ENCODE results near the gene MUS81. TPM values are rescaled to one million over a fixed set of nuclear protein-coding genes. Genes with fewer than 3 reads are reported as not detected.

The MUS81 gene
- polyA plus RNA-seq = 9.5 and 11.2 TPM in 2 replicates

DNA sequence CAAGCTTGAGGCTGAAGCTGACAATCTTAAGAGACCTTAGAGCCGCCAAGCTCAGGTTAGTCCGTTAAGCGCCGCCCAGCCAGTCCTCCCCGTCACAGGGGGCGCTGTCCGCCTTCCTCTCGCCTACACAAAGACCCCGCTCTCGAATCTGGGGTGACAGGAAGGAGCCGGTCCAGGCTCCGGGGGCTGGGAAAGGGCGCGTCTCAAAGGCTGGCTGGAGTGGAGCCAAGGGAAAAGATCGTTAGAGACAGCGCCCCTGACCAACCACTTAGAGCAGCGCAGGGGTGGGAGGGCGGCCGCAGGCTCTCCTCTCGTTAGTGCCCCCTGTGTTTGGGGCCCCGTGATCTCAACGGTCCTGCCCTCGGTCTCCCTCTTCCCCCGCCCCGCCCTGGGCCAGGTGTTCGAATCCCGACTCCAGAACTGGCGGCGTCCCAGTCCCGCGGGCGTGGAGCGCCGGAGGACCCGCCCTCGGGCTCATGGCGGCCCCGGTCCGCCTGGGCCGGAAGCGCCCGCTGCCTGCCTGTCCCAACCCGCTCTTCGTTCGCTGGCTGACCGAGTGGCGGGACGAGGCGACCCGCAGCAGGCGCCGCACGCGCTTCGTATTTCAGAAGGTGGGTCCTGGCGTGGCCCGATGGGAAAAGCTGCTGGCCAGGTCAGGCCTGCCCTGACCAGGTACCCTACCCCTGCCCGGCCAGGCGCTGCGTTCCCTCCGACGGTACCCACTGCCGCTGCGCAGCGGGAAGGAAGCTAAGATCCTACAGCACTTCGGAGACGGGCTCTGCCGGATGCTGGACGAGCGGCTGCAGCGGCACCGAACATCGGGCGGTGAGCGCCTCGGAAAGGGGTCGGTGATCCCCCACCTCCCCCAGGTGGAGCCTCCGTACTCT is at the start of gene MUS81:
TSS of gene MUS81 (plus strand) at position 156 of the 887 bp plus-strand sequence. CDS start at position 477, 321 bp downstream.

DNA sequence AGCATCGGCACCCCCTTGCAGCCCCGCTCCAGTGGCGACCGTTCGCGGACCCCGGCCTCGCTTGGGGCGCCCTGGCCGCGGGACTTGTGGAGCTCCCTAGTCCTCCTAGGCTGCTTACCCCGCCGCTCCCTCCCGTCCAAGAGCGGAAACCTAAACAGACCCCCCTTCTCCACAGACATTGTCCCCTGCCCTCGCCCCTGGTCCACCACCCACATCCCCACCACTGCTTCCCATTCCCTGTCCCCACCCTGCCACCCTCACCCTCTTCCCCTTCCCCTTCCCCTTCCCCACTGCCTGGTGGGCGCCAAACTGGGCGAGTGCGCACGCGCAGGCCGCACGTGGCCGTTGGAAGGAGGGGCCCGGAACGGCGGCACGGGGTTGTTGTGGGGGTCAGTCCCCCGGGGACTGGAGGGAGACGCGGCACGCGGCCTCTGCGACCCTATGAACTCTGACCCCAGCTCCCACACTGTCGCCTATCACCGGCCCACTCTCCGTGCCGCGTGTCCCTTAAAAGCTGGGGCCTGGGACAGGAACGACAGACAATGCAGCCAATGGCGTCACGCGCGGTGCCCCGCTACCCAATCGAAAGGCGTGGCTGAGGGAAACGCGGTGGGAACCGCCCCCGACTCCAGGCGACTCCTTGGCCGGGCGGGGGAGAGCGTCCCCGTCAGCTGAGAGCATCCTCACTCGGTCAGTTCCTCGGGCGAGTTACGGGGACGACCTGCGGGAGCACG is 26.8 kb upstream of the MUS81 start, which contains the start of gene SNX32:
TSS of gene SNX32 (plus strand) at position 667 of the 734 bp plus-strand sequence. CDS start 103 bp downstream, outside the sequence.

GRCh38 chr11:65857853-65858680 is 2.2 kb upstream of the MUS81 start, which contains the start of gene CFL1:
TSS of gene CFL1 (minus strand) at chr11:65858180. CDS start at chr11:65858099, 81 bp downstream.

DNA sequence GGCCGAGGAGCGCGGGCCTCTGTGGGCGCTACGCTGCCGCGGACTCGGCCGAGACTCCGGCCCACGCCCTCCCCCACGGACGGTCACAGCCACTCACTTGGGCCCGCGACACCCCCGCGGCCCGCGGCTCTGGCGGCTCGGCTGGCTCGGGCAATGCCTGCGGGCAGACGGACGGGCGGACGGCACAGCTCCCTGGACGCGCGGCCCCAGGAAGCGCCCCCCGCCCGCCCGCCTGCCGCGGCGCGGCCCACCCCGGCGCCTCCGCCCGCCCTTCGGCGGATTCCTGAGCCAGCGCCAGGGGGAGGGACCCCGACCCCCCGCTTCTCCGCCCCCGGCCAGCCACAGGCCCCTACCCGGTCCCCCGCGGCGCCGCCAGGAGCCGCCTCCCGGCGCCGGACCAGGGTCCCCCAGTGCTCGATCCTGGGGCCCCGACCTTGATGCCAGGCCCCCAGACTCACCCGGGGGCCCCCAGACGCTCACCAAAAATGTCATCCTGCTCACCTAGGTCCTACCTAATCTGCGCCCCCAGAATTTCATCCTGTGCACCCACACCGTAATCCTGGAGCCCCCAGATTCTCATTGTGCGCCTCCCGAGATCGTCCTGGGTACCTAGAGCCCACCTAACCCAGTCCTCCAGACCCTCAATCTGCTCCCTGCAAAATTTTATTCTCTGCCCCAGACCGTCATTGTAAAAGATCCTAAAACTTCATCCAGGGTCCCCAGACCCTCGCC is 12.5 kb downstream of the MUS81 start, which contains the start of gene EFEMP2:
TSS of gene EFEMP2 (minus strand) at position 215 of the 732 bp plus-strand sequence. CDS start 446 bp downstream, outside the sequence.

DNA sequence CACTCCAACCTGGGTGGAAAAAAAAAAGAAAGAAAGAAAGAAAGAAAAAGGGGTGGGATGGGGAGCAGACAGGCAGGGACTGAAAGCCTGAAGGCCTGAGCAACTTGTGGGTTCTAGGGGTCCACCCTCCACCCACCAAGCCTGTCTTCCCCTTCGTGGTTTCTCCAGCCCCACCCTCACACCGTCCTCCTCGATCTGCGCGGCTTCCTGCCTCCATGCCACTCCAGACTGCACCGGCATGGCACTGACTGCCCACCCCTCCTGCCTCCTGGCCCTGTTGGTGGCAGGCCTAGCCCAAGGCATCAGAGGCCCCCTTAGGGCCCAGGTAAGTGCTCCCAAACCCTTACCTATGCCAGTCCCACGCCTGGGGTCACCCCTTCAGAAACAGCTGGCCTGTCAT is 19.4 kb downstream of the MUS81 start, which contains the start of gene CTSW:
TSS of gene CTSW (plus strand) at position 221 of the 400 bp plus-strand sequence. CDS start at position 239, 18 bp downstream.

GRCh38 chr11:65888163-65888814 is 28.1 kb downstream of the MUS81 start, which contains the start of gene FIBP:
TSS of gene FIBP (minus strand) at chr11:65888471. CDS start at chr11:65888418, 53 bp downstream.

DNA sequence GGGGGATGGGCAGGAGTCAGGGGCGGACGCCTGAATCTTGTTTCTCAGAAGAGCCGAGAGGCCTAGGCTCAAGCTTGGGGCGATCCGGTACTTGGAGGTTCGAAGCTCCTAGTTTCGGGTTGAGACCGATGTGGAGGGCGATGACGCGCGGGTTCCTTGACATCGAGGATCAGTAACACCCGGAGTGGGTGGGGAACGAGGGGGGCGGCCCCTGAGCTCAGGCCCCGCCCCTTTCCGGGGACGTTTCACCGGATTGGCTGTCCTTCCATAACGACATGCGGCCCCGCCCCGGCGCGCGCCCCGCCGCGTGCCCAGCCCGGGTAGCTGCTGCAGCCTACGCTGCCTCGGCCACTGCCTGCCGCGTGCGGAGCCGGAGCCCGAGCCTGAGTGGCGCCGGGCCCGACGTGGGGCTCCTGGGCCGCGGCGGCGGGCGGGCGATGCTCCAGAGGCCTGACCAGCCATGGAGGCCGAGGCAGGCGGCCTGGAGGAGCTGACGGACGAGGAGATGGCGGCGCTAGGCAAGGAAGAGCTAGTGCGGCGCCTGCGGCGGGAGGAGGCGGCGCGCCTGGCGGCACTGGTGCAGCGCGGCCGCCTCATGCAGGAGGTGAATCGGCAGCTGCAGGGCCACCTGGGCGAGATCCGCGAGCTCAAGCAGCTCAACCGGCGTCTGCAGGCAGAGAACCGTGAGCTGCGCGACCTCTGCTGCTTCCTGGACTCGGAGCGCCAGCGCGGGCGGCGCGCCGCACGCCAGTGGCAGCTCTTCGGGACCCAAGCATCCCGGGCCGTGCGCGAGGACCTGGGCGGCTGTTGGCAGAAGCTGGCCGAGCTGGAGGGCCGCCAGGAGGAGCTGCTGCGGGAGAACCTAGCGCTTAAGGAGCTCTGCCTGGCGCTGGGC is 30.3 kb downstream of the MUS81 start, which contains the start of gene CCDC85B:
TSS of gene CCDC85B (plus strand) at position 350 of the 895 bp plus-strand sequence. CDS start at position 461, 111 bp downstream.

DNA sequence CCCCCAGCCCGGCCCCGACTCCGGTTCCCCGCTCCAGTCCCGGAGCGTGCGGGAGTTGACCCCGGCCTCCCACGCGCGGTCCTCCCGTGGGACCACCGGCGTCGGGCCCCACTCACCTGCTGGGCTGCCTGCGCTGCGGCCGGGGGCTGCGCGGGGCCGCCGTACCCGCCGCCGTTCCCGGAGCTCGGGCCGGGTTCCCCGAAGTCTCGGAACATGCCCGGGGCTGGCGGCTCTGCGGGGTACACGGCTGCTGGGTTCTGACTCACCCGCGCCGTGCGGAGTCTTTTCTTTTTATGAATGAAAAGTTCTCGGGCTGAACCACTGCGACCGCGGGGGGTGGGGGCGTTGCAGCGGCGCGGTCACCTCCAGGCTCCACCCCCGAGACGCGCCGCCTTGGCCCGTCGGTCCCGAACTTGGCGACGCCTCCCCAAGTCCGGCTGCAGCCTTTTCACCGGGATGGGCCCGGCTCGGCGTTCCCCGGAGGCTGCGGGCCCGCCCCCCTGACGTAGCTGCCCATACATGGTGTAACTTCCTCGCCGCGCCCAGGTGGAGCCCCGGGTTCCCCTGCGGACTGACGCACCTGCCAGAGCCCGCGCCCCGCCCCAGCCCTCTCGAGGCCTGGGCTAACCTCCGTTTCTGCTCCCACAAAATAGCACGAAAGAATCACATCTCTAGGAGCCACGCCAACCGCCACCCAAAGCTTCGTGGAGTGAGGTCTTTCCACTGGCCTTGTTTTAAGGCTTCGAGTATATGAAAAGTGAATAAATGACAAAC is 40.1 kb downstream of the MUS81 start, which contains the start of gene FOSL1:
TSS of gene FOSL1 (minus strand) at position 264 of the 774 bp plus-strand sequence. CDS start at position 215, 49 bp downstream.

Other genes starting within 250 kb of the MUS81 start
- 0.78 and 1.7 TPM in 2 replicates for gene MAP3K11, start 246.2 kb upstream of the MUS81 start, polyA plus RNA-seq
- gene PCNX3, start 244.7 kb upstream of the MUS81 start, polyA plus RNA-seq = 0.74 and 1.5 TPM in 2 replicates
- not detected in 2 replicates for gene SIPA1, start 222.3 kb upstream of the MUS81 start, polyA plus RNA-seq
- 2.3 and 3.0 TPM in 2 replicates for gene RELA, start 197.5 kb upstream of the MUS81 start, polyA plus RNA-seq
- gene KAT5, start 148.2 kb upstream of the MUS81 start, polyA plus RNA-seq = 2.4 and 7.8 TPM in 2 replicates
- gene RNASEH2C, start 139.6 kb upstream of the MUS81 start, polyA plus RNA-seq = 6.6 and 13.0 TPM in 2 replicates
- gene AP5B1, start 79.5 kb upstream of the MUS81 start, polyA plus RNA-seq = 0.08 and 0.35 TPM in 2 replicates
- gene OVOL1, start 73.4 kb upstream of the MUS81 start, polyA plus RNA-seq = not detected in 2 replicates
- 2.2 and 4.6 TPM in 2 replicates for gene SNX32, start 26.5 kb upstream of the MUS81 start, polyA plus RNA-seq
- 185 and 274 TPM in 2 replicates for gene CFL1, start 2.3 kb upstream of the MUS81 start, polyA plus RNA-seq
- gene EFEMP2, start 12.4 kb downstream of the MUS81 start, polyA plus RNA-seq = 0.31 and 1.8 TPM in 2 replicates
- not detected in 2 replicates for gene CTSW, start 19.4 kb downstream of the MUS81 start, polyA plus RNA-seq
- 37.0 and 67.8 TPM in 2 replicates for gene FIBP, start 28.0 kb downstream of the MUS81 start, polyA plus RNA-seq
- 2.2 and 2.7 TPM in 2 replicates for gene CCDC85B, start 30.2 kb downstream of the MUS81 start, polyA plus RNA-seq
- not detected in 2 replicates for gene FOSL1, start 40.0 kb downstream of the MUS81 start, polyA plus RNA-seq
- 12.4 and 15.2 TPM in 2 replicates for gene C11orf68, start 58.6 kb downstream of the MUS81 start, polyA plus RNA-seq
- gene DRAP1, start 59.0 kb downstream of the MUS81 start, polyA plus RNA-seq = 32.5 and 40.9 TPM in 2 replicates
- 0.73 TPM in 1 of 2 replicates, not detected in the other for gene TSGA10IP, start 85.0 kb downstream of the MUS81 start, polyA plus RNA-seq
- gene SART1, start 101.3 kb downstream of the MUS81 start, polyA plus RNA-seq = 22.8 and 46.8 TPM in 2 replicates
- gene EIF1AD, start 141.7 kb downstream of the MUS81 start, polyA plus RNA-seq = 30.9 and 38.3 TPM in 2 replicates
- 356 and 424 TPM in 2 replicates for gene BANF1, start 142.1 kb downstream of the MUS81 start, polyA plus RNA-seq
- not detected in 2 replicates for gene CST6, start 151.6 kb downstream of the MUS81 start, polyA plus RNA-seq
- 0.59 TPM in 1 of 2 replicates, not detected in the other for gene CATSPER1, start 166.0 kb downstream of the MUS81 start, polyA plus RNA-seq
- gene GAL3ST3, start 188.7 kb downstream of the MUS81 start, polyA plus RNA-seq = 8.7 and 19.5 TPM in 2 replicates
- gene SF3B2, start 191.9 kb downstream of the MUS81 start, polyA plus RNA-seq = 63.3 and 67.3 TPM in 2 replicates
- 1.0 and 2.4 TPM in 2 replicates for gene PACS1, start 209.8 kb downstream of the MUS81 start, polyA plus RNA-seq